GM12872 (cell line): Measurements from ENCODE around the gene EFNA5.

Experiments used
- TF ChIP-seq, protein P1 (sequence below): IDR thresholded peaks from 3 replicates; pipeline ENCODE4 v1.5.1; 2011; ENCODE audit warnings: low read depth, mild to moderate bottlenecking, low read length, moderate library complexity; ENCODE audit not compliant: insufficient read depth

The EFNA5 gene

DNA sequence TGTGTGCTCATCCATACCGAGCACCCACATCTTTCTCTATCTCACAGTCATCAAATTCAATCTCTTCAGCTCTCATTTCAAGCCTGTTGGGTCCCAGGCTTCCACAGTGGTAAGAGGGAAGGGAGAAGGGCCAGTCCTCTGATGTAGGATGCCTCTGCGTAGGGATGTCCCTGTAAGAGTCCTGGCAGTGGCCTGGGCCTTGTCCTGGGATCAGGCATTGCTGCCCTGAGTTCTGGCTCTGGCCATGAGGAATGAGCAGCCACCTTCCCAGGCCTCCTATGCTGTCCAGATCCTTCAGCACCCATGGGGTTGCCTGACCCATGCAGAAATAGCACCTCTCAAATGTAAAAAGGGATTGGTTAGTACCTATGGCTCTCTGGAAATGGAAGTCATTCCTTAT, 121.2 kb downstream of the EFNA5 start:
- TF ChIP-seq, protein P1, sequence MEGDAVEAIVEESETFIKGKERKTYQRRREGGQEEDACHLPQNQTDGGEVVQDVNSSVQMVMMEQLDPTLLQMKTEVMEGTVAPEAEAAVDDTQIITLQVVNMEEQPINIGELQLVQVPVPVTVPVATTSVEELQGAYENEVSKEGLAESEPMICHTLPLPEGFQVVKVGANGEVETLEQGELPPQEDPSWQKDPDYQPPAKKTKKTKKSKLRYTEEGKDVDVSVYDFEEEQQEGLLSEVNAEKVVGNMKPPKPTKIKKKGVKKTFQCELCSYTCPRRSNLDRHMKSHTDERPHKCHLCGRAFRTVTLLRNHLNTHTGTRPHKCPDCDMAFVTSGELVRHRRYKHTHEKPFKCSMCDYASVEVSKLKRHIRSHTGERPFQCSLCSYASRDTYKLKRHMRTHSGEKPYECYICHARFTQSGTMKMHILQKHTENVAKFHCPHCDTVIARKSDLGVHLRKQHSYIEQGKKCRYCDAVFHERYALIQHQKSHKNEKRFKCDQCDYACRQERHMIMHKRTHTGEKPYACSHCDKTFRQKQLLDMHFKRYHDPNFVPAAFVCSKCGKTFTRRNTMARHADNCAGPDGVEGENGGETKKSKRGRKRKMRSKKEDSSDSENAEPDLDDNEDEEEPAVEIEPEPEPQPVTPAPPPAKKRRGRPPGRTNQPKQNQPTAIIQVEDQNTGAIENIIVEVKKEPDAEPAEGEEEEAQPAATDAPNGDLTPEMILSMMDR = no peak

DNA sequence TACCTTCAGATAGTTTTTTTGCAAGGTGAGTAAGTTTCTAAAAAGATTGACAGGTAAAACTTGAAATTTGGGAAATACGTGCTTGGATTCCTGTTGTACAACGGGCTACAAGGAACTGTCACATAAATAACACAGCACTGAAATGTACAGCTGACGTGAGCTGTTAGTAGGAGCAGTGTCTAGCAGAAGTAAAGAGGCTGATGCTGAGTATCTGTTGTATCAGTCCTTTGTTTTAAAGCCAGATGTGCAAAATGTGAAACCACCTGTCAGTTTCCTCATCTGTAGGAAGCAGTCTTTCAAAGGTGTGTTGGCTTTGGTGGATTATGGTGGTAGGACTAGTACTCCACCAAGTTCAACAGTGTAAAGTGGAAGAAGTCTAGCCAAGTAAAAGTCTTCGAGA, 122.3 kb downstream of the EFNA5 start:
- TF ChIP-seq, protein P1 = no peak

DNA sequence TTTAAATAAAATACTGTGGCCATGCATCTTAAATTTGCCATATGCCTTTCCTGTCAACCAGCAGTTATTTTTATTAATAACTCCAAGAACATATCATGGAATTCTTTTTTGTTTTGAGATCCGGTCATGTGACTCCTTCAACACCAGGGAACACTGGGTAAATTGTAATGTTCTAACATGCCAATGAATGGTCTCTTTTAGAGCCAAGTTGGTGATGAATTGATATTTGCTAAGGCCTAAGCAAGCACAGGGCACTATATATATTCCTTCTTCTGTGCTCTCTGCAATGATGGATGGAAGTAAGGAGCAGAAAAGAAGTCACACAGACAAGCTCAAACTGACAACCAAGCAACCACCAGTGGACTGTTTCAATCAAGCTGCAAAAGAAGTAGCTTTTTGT, 124.0 kb downstream of the EFNA5 start:
- TF ChIP-seq, protein P1 = no peak

DNA sequence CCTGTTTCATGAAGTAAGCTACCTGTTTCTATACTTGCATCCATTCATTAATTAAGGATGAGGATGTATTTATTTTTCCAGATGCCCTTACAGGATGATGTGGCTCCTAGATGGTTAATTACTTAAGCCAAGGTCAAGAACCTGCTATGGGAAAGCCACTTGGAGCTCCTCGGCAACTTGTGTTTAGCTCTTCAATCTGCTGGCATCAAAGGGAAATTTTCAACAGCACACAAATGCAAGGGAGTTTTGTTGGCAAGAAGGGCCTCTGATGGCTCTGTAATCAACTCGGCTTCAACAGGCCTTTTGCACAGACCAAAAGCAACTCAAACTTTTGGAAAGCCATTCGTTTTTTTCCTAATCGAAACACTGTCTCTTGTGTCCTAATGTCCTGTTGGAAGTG, 125.3 kb downstream of the EFNA5 start:
- TF ChIP-seq, protein P1 = no peak

DNA sequence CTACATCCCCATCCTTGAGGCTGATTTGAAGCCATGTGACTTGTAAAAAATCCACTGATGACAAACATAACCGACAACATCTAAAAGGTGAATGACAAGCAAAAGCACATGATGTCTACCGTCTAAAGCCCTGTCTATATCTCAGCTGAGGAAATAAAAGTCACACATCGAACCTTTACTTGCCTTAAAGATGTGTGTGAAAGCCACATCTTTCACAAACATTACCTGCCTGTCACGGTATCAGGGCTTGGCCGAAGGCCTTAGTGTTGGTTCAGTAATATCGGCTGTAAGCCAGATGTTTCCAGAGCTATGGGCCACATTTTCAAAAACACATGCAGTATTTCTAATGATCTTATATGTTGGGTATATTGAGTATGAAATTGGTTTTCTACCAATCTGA, 125.8 kb downstream of the EFNA5 start:
- TF ChIP-seq, protein P1 = no peak

DNA sequence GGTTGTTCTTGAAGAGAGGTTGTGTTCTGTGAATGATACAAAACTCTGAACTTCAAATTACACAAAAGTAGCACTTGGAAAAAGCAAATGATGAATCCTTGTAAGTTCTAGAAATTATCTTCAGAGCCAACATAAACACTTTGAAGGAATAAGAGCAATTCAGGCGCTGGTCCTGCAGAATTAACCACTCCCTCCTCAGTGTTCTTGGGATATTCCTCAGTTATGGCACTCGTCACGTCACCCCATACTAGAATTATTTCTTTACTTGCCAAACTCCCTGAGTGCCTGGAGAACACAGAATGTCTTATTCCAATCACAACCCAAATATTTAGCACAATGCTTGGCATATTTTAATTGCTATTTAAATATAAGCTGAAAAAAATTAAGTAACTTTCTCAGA, 126.3 kb downstream of the EFNA5 start:
- TF ChIP-seq, protein P1 = no peak

DNA sequence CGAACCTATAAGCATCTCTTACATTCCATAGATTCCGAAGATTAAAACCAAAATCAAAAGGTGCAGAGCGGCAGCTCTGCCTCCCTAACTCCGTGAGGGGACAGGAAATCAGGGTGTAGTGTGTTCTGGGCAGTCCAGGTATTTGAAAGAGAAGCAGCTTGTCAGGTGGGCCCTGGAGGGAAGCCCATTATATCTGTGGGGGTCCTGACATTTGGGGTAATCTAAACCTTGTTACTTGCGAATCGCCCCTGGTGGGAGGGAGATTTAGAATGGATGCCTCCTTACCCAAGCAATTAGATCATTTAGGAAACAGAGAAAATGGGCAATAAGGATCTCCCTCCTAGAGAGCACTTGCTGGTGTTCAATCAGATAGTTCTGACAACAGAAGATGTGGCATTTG, 126.9 kb downstream of the EFNA5 start:
- TF ChIP-seq, protein P1 = no peak

DNA sequence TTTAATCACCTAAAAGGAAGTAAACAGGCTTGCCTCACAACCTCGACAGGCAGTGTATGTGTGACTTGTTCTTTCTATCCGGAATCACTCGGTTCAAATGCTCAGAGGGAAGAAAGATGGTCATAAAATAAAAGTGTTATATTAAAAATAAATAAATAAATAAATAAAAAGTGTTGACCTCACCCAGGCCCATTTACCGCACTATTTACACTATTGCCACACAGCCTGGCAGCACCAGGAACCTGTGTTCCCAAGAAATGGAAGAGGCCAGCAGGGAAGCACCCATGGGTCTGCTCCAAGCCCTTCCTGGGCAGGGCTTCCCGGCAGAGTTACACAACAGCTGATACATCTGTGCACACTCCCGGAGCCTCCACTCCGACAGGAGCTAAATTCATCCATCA, 127.9 kb downstream of the EFNA5 start:
- TF ChIP-seq, protein P1 = no peak
